DMS 273 treated with DMSO at 0.1 percent for 48 hours (cell line): ENCODE data around the gene DAB2IP.
A peak's percentile ranks its signal among the peaks of the same experiment; 100 is the strongest.
"Not testable (repeated sequence)": the region's sequence is repeated elsewhere in the genome, so short reads cannot be mapped to it uniquely, and the experiment has no call there.

Experiments used
- DNase-seq: peaks from one replicate; lab custom pipeline; 2025; lab: John Stamatoyannopoulos, UW

DAB2IP gene

DNA sequence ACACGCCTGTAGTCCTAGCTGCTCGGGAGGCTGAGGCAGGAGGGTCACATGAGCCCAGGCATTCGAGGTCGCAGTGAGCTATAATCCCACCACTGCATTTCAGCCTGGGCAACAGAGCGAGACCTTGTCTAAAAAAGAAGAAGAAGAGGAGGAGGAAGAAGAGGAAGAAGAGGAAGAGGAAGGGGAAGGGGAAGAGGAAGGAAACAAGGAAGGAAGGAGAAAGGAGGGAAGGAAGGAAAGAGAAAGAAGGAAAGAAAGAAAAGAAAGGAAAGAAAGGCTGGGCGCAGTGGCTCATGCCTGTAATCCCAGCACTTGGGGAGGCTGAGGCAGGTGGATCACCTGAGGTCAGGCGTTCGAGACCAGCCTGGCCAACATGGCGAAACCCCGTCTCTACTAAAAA, 7.4 kb upstream of the DAB2IP start:
- DNase-seq, result not testable (repeated sequence)

DNA sequence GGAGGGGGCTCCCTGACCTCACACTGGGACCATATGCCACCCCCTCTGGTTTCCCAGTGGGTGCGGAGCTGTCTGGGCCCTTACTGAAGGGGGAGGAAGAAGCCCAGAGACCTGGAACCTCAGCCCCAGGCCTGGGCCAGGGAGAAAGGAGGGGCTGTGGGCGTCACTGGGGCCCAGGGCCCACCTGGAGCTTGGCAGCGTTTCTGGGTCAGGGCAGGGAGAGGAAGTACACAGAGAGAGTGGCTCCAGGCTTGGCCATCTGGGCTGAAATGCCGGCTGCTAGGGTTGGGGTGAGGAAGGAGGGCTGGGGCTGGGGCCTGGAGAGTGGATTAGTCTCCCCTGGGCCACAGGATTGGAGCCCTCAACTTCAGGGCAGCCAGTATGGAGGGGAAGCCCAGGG, 6.4 kb upstream of the DAB2IP start:
- DNase-seq, result peak; percentile 58

DNA sequence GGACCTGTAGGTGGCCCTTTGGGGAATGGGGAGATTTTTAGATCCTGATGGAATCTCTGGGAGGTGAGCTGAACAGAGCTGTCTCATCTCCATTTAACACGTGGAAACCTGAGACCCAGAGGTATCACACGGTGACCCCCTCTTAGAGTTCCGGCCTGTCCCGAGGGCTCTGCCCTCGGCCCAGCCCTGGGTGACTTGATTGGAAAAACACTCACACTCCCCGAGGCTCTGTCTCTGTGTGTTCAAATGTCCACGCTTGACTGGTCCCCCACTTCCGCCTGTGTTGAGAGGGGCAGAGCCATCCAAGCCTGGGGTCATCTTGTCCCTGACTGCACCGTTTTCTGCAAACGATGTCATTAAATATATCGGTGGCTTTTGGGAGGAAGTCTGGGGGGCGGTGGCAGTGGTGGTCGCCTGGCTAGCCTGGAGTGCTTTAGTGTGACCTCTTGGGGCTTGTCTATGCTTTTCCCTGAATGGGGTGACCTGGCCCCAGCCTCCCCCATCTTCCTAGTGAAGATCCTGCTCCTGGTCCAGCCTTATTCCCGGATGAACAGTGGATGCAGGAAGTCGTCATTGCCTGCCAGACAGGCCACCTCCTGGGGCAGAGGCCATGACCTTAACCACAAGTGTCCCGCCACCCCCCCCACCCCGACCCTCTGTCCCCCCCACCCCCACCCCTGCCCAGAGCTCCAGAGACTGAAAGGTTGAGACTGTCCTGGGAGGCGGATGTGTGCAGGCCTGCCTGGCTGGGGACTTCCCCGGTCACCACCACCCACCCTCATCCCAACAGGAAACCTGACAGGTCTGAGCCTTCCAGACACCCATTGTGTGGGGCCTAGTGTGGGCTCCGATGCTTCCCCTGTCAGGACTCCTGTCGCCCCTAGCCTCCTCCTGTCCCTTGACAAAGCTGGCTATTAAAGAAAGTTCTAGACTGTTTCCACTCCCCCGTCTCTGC, 5.3 kb upstream of the DAB2IP start:
- DNase-seq, result no peak

DNA sequence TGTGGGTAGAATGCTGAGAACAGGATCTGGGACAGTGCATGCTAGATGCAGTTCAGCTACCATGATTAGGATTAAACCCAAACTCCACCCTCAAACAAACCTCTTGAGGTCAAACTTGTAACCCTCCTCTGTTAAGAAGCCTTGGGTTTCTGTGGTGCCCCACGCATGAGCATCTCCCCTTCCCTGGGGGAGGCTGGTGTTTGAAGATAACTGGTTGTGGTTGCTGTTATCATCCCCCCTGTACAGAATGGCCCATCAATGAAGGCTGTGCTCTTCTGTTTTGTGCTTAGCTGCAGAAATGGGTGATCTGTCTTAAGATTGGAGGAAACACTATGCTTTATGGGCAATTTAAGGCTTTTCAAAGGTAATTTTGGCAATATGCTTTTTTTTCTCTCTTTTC, 4.4 kb upstream of the DAB2IP start:
- DNase-seq, result no peak

DNA sequence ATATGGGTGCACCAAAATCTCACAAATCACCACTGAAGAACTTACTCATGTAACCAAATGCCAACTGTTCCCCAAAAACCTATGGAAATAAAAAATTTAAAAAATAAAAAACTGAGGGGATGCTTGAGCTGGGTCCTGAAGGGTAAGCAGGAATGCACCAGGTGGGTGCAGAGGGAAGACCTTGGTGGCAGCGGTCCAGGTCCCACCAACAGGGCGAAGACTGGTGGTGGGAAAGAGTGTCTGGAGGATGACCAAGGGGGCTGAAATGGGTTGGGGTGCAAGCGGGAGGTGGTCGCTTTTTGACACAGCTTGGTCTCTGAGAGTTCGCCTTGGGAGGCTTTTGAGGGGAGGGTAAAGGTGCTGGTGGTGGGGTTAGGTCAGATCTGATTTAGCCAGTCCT, 3.3 kb upstream of the DAB2IP start:
- DNase-seq, result no peak

DNA sequence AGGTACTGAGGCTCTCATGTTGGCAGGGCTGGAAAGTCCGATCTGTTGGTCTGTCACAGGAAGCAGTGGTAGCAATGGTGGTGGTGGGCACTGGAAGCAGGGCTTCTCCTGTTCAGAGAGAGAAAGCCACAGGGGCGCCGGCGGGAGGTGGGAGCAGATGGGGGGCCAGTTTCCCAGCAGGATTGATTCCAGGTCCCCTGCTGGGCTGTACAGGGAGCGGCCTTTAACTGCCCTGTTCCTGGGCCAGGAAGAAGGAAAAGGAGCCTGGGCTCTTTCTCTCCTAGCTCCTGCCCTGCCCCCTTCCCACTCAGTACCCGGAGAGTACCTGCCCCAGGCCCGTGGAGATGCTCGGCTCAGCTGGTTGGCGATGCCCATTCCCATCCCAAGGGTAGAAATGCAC, 2.6 kb upstream of the DAB2IP start:
- no peak for DNase-seq

DNA sequence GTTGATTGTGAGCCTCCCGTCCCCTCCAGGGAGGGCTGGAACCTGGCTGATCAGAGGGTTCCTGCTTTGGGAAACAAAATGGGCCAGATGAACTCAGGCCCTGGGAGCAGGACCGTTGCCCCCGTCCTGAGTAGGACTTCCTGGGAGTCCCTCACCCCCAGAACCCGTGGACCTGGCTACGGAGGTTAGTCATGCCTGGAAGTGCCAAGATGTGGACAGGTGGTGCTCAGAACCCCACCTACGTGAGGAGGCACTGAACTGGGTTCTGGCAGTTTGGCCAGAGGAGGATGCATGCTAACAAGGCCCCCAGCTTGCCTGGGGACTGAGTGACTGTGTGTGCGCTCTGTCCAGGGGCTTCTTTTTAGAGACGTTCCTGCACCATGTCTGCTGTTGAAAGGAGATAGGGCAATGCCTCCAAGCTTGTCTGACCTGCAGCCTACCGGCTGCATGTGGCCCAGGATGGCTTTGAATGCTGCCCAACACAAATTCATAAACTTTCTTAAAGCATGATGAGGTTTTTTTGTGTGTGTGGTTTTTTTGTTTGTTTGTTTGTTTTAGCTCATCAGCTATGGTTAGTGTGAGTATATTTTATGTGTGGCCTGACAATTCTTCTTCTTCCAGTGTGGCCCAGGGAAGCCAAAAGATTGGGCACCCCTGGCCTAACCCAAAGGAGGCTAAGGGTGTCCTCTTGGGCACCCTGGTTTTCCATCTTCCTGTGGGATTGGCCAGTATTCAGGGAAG, 1.8 kb upstream of the DAB2IP start:
- DNase-seq, result no peak

DNA sequence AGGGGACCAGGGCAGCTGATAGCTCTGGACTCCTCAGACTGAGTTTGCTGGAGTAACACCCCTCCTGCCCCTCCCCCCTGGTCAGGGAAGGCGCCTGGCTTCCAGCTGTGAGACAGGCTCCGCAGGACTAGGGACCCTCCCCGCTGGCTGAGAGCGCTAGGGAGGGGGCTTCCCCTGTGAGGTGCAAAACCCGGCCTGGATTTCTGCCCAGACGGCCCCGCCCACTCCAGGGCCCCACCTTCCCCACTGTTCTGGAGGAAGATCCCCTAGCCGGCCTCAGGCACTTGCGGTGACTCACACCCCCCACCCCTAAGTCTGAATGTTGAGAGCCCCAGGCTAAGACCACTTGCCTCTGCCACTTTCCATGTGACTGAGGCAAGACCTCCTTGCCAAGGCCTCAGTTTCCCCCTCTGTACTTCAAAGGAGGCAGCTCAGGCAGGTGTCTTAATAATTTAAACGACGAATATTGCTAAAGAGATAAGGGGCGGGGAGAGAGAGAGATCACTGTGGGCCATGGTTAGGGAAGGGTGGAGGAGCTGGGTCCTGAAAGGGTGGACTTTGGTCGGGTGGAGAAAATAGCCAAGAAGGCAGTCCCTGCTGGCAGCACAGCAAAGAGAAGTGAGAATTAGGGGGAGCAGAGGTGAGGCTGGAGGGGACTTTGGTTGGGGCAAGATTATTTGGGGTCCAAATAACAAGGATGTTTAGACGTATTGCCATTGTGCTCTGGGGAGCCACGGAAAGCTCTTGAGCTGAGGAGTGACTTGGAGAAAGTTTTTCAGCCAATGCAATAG, 1.0 kb upstream of the DAB2IP start:
- DNase-seq, result peak; percentile 20

DNA sequence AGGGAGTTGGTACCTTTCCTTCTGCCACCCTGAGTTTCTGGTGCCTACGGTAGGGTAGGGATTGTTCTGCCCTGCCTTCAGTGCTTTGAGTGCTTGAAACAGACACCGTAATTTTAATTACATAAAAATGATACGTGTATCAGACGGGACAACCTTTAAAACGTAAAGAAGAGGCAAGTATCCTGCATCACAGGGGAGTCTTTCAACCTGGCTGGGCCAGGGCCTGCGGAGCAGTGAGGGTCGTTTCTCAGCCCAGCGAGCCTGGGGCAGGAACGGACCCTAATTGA, 483 bp upstream of the DAB2IP start:
- DNase-seq, result no peak

DNA sequence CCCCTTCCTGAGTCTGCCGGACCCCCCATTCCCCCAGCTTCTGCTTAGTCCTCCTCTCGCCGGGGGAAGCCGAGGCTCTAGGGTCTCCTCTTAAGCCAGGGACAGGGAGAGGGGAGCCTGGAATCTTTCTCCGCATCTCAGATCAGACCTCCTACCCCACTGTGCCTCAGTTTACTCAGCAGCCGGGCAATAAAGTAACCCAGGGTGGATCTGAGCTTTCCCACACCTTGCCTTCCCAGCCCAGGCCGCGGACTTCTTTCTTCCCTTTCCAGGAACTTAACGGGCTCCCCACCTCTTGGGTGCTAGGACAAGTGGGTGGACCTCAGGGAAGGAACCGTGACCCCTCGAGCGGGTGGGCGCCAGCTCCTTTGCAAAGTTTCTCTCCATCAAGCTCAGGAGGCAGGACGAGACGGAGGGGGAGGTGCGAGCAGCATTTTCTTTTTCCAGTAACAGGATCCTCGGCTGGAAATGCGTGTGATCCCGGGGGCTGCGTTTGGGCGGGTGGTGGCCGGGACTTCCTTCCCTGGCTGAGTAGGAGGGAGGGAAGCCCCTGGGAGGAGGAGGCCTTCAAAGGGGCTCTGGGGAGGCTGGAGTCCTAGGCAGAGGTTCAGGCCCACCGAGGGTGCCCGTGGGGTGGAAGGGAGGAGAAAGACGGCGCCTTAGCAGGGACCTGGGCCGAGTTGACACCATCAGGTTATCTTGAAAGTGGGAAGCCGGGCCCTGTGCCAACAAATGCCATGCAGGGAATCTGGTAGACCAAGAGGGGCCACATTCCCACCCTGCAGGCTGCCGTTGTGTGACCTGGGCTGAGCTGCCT, 795 bp downstream of the DAB2IP start:
- no peak for DNase-seq

DNA sequence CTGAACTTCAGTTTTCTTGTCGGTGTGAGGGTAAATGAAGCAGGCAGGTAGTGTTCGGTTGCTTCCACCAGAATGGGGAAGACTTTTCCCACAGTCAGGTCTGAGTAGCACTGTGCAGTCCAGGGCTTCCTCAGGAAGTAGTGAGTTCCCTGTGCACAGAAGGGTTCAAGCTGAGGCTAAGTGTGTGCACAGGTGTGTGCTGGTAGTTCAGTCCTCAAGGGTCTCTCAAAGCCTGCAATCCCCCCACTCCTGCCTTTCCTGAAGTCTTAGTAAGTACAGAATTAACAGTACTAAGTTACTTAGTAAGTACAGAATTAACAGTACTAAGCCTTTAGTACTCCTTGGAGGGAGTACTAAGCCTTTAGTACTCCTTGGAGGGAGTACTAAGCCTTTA, 1.4 kb downstream of the DAB2IP start:
- no peak for DNase-seq

DNA sequence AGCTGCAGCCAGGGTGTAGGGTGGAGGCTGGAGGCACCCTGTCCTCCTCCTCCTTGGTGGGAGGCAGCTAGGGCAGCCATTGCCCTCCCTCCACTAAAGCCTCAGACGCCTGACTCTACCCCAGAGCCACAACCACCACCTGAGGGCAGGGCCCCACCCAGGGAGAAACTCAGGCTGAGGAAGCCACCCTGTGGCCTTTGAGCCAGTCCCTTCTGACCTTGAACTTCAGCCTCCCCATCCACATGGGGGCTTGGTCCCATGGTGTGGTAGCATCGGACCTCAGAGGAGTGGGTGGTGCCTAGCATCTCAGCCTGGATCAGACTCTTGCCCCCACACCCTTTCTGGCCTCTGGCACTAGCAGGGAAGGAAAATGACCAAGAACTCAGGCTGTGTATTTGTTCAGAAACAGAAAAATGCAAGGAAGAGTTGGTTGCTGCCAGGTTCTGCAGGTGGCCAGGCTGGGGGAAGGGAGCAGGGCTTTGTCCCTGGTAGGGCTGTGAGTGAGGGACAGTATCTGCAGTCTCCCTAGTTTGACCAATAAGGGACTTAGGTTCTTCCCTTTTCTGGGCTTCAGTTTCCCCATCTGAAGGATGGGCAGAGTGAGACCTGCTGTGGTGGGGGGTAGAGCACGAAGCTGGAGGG, 3.2 kb downstream of the DAB2IP start:
- DNase-seq, result no peak

DNA sequence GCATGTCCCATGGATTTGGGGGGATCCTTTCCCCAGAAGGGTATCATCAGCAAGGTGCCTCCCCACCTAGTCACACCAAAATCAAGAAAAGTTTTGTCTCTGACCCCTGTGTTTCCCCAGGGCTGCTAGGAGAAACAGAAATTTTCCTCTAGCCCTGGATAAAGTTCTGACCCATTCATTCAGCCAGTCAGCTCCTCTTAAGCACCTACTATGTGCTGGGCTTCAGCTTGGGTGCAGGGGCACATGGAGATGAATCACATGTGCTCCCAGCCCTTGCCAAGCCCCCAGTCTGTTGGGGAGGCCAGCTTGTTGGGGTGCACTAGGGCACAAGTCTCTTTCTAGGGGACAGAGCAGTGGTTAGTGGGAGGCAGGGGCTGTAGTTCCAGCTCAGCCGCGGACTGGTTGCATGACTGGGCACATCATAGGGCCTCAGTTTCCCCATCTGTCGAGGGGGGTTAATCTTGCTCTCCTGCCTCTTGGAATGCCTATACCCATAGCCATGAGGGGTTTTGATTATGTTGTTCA, 3.9 kb downstream of the DAB2IP start:
- DNase-seq, result no peak

DNA sequence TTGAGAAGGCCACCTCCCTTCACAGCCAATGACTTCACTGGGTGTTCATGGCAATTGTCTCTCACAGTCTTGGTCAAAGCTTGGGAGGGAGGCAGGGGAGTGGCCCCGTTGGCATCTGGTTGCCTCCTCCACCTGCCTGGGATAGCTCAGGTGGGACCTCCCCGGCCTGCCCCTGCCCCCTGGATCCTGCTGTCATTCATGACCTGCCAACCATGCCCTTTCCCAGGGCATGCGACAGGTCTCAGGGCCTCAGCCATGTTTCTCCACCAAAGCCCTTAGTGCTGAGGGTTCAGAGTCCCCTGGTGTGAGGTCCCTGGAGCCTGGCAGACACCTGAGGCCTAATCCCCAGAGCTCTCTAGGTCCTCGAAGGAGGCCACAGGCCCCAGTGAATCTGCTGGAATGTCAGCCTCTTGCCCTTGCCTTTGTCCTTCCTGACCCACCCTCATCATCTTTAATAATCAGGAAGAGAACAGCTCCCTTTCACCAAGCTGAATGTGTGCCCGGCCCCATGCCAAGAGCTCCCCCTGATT, 5.6 kb downstream of the DAB2IP start:
- no peak for DNase-seq

DNA sequence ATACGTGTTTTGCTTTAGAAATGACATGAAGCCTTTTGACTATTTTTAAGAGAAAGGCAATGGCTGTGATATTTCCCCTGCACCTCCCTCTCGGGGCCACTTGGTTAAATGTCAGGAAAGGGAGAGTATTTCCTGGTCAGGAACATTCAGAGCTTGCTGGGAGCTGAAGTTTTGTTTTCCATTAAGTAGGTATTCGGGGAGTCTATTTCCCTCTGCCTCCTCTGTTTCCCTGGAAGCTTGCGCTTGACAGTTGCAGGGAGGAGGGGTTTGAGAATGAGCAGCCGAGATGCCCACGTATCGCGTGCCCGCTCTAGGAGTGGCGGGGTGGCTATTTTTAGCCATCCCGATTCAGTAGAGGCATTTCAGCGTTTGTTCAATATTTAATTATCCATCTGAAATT, 6.7 kb downstream of the DAB2IP start:
- DNase-seq, result no peak

DNA sequence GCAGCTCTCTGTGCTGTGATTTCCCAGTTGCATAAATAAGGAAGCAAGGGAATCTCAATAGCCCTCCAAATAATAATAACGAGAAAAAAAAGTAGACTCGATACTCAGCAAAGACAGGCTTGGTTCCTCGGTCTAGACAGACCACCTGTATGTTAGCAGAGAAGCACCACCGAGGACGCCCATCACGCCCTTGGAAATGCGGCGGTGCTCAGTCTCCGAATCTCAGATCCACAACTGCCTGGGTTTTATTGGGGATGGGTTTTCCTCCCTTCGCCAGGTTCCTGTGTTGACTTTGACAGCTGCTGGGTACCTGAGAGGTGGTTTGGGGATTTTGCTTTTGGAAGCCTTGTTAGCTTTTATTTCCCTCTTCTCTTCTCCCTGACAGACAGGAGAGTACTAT, 7.2 kb downstream of the DAB2IP start:
- DNase-seq, result no peak

DNA sequence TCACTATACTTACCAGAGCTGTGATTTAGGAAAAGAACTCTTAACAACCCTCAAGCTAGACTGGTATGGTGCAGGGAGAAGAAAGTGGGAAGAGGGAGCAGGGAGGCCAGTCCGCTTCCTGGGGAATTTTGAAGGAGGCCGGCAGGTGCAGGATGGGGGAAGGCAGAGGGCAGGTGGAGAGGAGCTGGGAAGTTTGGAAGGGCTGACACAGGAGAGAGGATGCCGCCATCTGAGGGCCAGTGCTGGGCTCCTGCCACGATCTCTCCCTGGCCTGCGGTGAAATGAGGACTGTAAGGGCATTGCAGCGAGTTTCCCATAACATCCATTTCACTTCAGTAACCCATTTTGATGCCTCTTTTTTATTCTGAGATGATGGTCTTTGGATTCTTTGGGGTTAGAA, 8.9 kb downstream of the DAB2IP start:
- no peak for DNase-seq

DNA sequence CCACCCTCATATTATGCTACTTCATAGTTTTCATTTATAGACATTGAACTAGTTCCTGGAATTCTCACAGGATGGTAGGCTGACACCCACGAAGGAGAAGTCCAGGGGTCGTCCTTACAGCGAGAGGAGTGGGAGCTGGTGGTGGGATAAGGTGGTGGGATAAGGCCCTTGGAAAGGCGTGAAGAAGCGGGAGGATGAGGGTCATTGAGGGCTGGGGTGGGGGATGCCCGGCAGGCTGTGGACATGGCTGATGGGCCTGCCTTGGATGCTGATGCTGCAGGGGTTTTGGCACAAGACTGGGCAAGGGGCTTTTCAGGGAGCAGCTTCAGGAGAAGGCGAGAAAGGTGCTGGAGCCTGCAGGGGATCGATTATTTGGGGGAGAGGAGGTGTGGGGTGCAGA, 9.4 kb downstream of the DAB2IP start:
- DNase-seq, result no peak

DNA sequence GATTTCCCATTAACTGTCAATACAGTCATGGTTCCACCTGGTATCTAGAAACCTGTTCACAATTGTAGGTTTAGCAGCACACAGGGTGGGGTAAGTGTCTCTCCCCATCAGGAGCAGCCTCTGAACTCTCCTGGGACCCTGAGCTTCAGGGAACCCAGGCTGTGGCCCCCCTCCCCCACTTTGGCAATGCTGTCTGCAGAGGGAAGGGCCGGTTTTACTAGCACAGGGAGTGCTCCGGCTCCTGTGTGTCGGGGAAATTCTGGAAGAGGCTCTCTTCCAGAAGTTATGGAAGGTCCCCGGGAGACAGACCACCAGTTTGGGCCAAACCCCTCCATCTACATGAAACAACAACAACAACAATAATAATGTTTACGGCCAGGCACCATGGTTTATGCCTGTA, 9.9 kb downstream of the DAB2IP start:
- DNase-seq, result no peak

DNA sequence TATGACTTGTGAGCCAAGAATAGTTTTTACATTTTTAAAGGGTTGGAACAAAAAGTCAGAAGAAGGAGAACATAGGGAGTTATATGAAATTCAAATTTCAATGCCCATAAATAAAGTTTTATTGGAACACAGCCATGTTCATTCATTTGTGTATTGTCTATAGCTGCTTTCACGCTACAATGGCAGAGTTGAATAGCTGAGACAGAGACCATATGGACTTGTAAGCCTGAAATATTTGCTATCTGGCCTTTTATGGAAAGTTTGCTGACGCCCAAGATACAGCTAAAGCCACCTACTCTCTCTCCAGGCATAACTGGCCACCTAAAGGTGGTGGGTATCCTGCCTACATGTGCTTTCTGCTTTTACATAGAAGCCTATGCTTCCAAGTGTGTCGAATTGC, 10.9 kb downstream of the DAB2IP start:
- DNase-seq, result no peak
